DOHH2 (cell line): ENCODE data around the gene WRAP73.

ENCODE experiments used
- H3F3A ChIP-seq: fragments of 200-600 bp; sonication (generic), shearing (Covaris generic); 2 replicates; pipeline ENCODE4 v1.6.0; 2016; ENCODE audit warnings: antibody characterized with exemption, mild to moderate bottlenecking; ENCODE audit not compliant: control insufficient read depth, insufficient read depth
- H3K27ac ChIP-seq: fragments of 200-600 bp; sonication (generic); 2 replicates; pipeline ENCODE4 v1.5.1; 2014; ENCODE audit warnings: low read depth, mild to moderate bottlenecking, low read length, moderate library complexity
- H3K27me3 ChIP-seq: fragments of 200-600 bp; sonication (generic); 2 replicates; pipeline ENCODE4 v1.6.1; 2014; ENCODE audit warnings: mild to moderate bottlenecking, low read length, mixed read lengths; ENCODE audit not compliant: control insufficient read depth
- H3K36me3 ChIP-seq: fragments of 200-600 bp; sonication (generic); 2 replicates; pipeline ENCODE4 v1.6.1; 2014; ENCODE audit warnings: mild to moderate bottlenecking, low read length, moderate library complexity, mixed read lengths; ENCODE audit not compliant: control insufficient read depth
- H3K4me1 ChIP-seq: fragments of 200-600 bp; sonication (generic); 2 replicates; pipeline ENCODE4 v1.6.1; 2014; ENCODE audit warnings: mild to moderate bottlenecking, low read length, mixed read lengths; ENCODE audit not compliant: control insufficient read depth
- H3K4me2 ChIP-seq: fragments of 200-600 bp; sonication (generic); 2 replicates; pipeline ENCODE4 v1.6.0; 2014; ENCODE audit warnings: mild to moderate bottlenecking, low read length, moderate library complexity
- H3K4me3 ChIP-seq: fragments of 200-600 bp; sonication (generic); 2 replicates; pipeline ENCODE4 v1.5.1; 2014; ENCODE audit warnings: mild to moderate bottlenecking, low read length, mixed read lengths
- H3K79me2 ChIP-seq: fragments of 200-600 bp; sonication (generic); 2 replicates; pipeline ENCODE4 v1.6.1; 2014; ENCODE audit warnings: mild to moderate bottlenecking, low read length, mixed read lengths; ENCODE audit not compliant: control insufficient read depth
- H3K9me2 ChIP-seq: fragments of 200-600 bp; sonication (generic); replicated peaks from 2 replicates; pipeline ENCODE4 v1.6.1; 2014; ENCODE audit warnings: mild to moderate bottlenecking, low read length, mixed read lengths; ENCODE audit not compliant: control insufficient read depth
- H3K9me3 ChIP-seq: fragments of 200-600 bp; sonication (generic); 2 replicates; pipeline ENCODE4 v1.6.1; 2014; ENCODE audit warnings: antibody characterized with exemption, low read length, mixed read lengths; ENCODE audit not compliant: control insufficient read depth, insufficient read depth
- H4K20me1 ChIP-seq: fragments of 200-600 bp; sonication (generic); 2 replicates; pipeline ENCODE4 v1.6.0; 2014; ENCODE audit warnings: low read depth, mild to moderate bottlenecking, antibody characterized with exemption, low read length, moderate library complexity; ENCODE audit not compliant: control insufficient read depth, insufficient read depth
- CTCF ChIP-seq: fragments of 200-600 bp; sonication (generic); IDR thresholded peaks from one replicate; pipeline ENCODE4 v1.5.1; 2014; ENCODE audit warnings: antibody characterized with exemption, mild to moderate bottlenecking, low read depth, low read length; ENCODE audit not compliant: poor library complexity, severe bottlenecking
- EZH2phosphoT487 ChIP-seq: fragments of 200-600 bp; sonication (generic); IDR thresholded peaks from 2 replicates; pipeline ENCODE4 v1.6.1; 2017; ENCODE audit warnings: borderline replicate concordance, mild to moderate bottlenecking, antibody characterized with exemption, low read length, moderate library complexity, mixed read lengths

The WRAP73 gene

GRCh38 chr1:3691421-3692204 lies 41.7 kb upstream of the WRAP73 start:
- Histone ChIP-seq H3K27me3 (no peaks in the 10 kb centered on the region), H3K9me3 (no peaks in the 10 kb centered on the region), H3K4me1 (no peaks in the 10 kb centered on the region), H3F3A (no peaks in the 10 kb centered on the region), H3K9me2 (no peaks in the 10 kb centered on the region), H3K79me2 (no peaks in the 10 kb centered on the region), H3K27ac (no peak overlapping the region), H3K4me3 (no peak overlapping the region), H3K4me2 (no peak overlapping the region), H3K36me3 (no peaks in the 10 kb centered on the region), H4K20me1 (no peaks in the 10 kb centered on the region; the same call in 1 of the 2 replicates)
- TF ChIP-seq CTCF, result no peak

DNA sequence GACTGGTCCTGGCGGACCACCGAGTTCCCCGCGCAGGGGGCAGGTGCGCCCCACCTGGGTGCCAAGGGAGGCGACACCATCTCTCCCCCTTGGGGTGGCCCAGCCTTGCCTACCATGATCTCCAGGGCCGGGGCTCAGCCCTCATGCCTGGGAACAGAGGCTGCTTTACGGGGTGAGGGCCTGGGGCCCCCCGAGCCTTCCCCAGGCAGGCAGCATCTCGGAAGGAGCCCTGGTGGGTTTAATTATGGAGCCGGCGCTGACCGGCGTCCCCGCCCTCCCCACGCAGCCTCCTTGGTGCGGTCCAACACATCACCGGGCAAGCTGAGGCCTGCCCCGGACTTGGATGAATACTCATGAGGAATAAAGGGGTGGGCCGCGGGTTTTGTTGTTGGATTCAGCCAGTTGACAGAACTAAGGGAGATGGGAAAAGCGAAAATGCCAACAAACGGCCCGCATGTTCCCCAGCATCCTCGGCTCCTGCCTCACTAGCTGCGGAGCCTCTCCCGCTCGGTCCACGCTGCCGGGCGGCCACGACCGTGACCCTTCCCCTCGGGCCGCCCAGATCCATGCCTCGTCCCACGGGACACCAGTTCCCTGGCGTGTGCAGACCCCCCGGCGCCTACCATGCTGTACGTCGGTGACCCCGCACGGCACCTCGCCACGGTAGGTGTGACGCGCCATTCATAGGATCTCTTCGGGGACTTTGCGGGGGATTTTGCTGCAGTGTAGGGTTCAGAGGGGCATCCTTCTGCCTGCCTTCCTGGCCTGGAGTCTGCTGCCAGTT lies 40.6 kb upstream of the WRAP73 start:
- Histone ChIP-seq H3K4me3 (no peak overlapping the region), H3K9me3 (no peaks in the 10 kb centered on the region), H3K36me3 (no peaks in the 10 kb centered on the region), H4K20me1 (no peaks in the 10 kb centered on the region), H3K27me3 (no peaks in the 10 kb centered on the region), H3F3A (no peaks in the 10 kb centered on the region), H3K4me2 (no peak overlapping the region), H3K4me1 (no peaks in the 10 kb centered on the region), H3K27ac (no peak overlapping the region), H3K9me2 (no peaks in the 10 kb centered on the region), H3K79me2 (no peaks in the 10 kb centered on the region)
- TF ChIP-seq EZH2phosphoT487 (no peak), CTCF (no peak)

DNA sequence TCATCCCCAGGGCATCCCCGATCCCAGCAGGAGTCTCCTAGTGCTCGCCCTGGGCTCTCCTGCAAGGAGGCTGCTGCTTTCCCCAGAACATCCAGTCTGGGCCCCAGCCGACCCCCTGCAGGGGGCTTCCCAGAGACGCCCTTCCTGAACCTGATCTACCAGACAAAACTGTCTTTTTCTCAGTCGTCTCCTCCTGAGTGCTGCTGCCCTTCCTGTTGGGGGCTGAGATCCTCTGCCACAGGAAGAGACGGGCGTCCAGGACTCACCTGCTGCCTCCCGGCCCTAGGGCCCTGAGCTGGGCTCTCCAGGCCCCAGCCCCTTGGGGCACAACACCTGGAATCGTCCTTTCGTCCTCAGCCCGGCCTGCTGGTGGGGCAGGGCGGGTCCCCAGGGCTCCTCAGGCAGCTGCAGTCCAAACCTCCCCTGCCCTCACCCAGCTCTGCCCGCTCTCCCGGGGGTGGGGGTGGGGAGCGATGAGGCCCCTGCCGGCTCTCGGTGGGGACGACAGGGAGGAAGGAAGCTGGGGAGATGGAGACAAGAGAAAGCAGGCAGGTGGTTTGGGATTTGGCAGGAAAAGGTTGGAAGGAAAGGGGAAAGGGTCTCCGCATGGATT lies 39.3 kb upstream of the WRAP73 start:
- no peaks in the 10 kb centered on the region for H3K36me3 ChIP-seq
- H3K27me3 ChIP-seq, result no peaks in the 10 kb centered on the region
- no peaks in the 10 kb centered on the region for H3K4me1 ChIP-seq
- no peak overlapping the region for H3K4me2 ChIP-seq
- TF ChIP-seq EZH2phosphoT487 (no peak), CTCF (no peak)
- H3K9me3 ChIP-seq, result no peaks in the 10 kb centered on the region
- no peak overlapping the region for H3K4me3 ChIP-seq
- H3K27ac ChIP-seq, result no peak overlapping the region
- no peaks in the 10 kb centered on the region for H3K79me2 ChIP-seq
- H3K9me2 ChIP-seq, result no peaks in the 10 kb centered on the region
- no peaks in the 10 kb centered on the region for H3F3A ChIP-seq
- no peaks in the 10 kb centered on the region for H4K20me1 ChIP-seq
